ENCODE data around the gene FLT4. TPM values are rescaled to one million over a fixed set of nuclear protein-coding genes. Genes with fewer than 3 reads are reported as not detected.

FLT4 gene
- total RNA-seq, 1 experiment from 2014 or later: 0.44 TPM

- no peak overlapping the region for H3K27ac ChIP-seq (ENCODE audit: low read length)
- no TSS peak for BruUV-seq (replicated peaks)
- H3K9me3 ChIP-seq (ENCODE audit: control insufficient read depth, insufficient read depth, low read depth, low read length): no peaks in the 10 kb centered on the region
- TF ChIP-seq CTCF (IDR thresholded peaks at IDR 0.05) (no peak), REST (IDR thresholded peaks at IDR 0.05; ENCODE audit: insufficient read depth in 1 of 2, low read depth in 2 of 2, low read length in 1 of 2) (no peak), SIN3A (IDR thresholded peaks at IDR 0.05; ENCODE audit: borderline replicate concordance, insufficient read depth, low read depth, low read length) (no peak)
- intact Hi-C loops (cut with micrococcal nuclease; ENCODE audit: unreplicated experiment) (no loop called here), in situ Hi-C loops (cut with HindIII; ENCODE audit: low pct_unique_long_range_greater_than_20kb, low sequenced_read_pairs) (no loop called here)
- DNase-seq (ENCODE audit: low read depth, low spot score): no peak
- CTCF ChIA-PET: no interaction called here
- H3K27me3 ChIP-seq (ENCODE audit: control insufficient read depth, insufficient read depth, low read length): peaks cover 2% of the 10 kb centered on the region
- no peaks in the 10 kb centered on the region for H3K36me3 ChIP-seq (ENCODE audit: control insufficient read depth, insufficient read depth, low read length)
- POLR2A ChIA-PET: interaction anchor here (0.6 kb wide), 1 partner anchor 523 kb away, joined by 3 read pairs; no protein-coding TSS in a partner anchor
- no peak for ATAC-seq
- H3K4me3 ChIP-seq (ENCODE audit: low read depth in 2 of 2, low read length in 2 of 2): no peak overlapping the region
- H3K4me1 ChIP-seq (ENCODE audit: control insufficient read depth, insufficient read depth, low read length): no peaks in the 10 kb centered on the region
Observed at GRCh38 chr5:180586870-180587269, 62.5 kb downstream of the FLT4 start.

- BruUV-seq (replicated peaks): no TSS peak
- TF ChIP-seq SIN3A (IDR thresholded peaks at IDR 0.05; ENCODE audit: borderline replicate concordance, insufficient read depth, low read depth, low read length) (no peak), POLR2AphosphoS5 (IDR thresholded peaks at IDR 0.05; ENCODE audit: low read depth, low read length) (no peak), CTCF (IDR thresholded peaks at IDR 0.05) (no peak), TCF7L2 (IDR thresholded peaks at IDR 0.05; ENCODE audit: low read depth, low read length) (no peak)
- H3K4me1 ChIP-seq (ENCODE audit: control insufficient read depth, insufficient read depth, low read length): no peaks in the 10 kb centered on the region
Observed at GRCh38 chr5:180586204-180586603, 63.2 kb downstream of the FLT4 start.

More at GRCh38 chr5:180586204-180586603, 63.2 kb downstream of the FLT4 start:
- Histone ChIP-seq H3K4me3 (ENCODE audit: low read depth in 2 of 2, low read length in 2 of 2) (no peak overlapping the region), H3K9me3 (ENCODE audit: control insufficient read depth, insufficient read depth, low read depth, low read length) (no peaks in the 10 kb centered on the region), H3K27me3 (ENCODE audit: control insufficient read depth, insufficient read depth, low read length) (peaks cover 2% of the 10 kb centered on the region), H3K36me3 (ENCODE audit: control insufficient read depth, insufficient read depth, low read length) (no peaks in the 10 kb centered on the region), H3K27ac (ENCODE audit: low read length) (no peak overlapping the region)
- POLR2A ChIA-PET: no interaction called here
- intact Hi-C loops (cut with micrococcal nuclease; ENCODE audit: unreplicated experiment): no loop called here
- CTCF ChIA-PET: no interaction called here
- ATAC-seq (no peak), DNase-seq (ENCODE audit: low read depth, low spot score) (no peak)
- in situ Hi-C loops (cut with HindIII; ENCODE audit: low pct_unique_long_range_greater_than_20kb, low sequenced_read_pairs): no loop called here
